IPS-18a (cell line): ENCODE results near the gene GPR22.

Experiments
- H3K27ac ChIP-seq: one replicate; pipeline ENCODE4 v1.5.1; 2013; ENCODE audit warnings: low read length
- H3K27me3 ChIP-seq: one replicate; pipeline ENCODE4 v1.6.1; 2013; ENCODE audit warnings: mild to moderate bottlenecking, low read length; ENCODE audit not compliant: control insufficient read depth, insufficient read depth
- H3K36me3 ChIP-seq: one replicate; pipeline ENCODE4 v1.6.1; 2013; ENCODE audit warnings: low read depth, low read length; ENCODE audit not compliant: control insufficient read depth
- H3K4me1 ChIP-seq: one replicate; pipeline ENCODE4 v1.6.1; 2013; ENCODE audit warnings: low read depth, low read length; ENCODE audit not compliant: control insufficient read depth
- H3K4me3 ChIP-seq: one replicate; pipeline ENCODE4 v1.5.1; 2013; ENCODE audit warnings: low read length
- H3K9ac ChIP-seq: one replicate; pipeline ENCODE4 v1.6.1; 2013; ENCODE audit warnings: mild to moderate bottlenecking, low read length, moderate library complexity
- H3K9me3 ChIP-seq: one replicate; pipeline ENCODE4 v1.6.1; 2013; ENCODE audit warnings: low read depth, low read length; ENCODE audit not compliant: control insufficient read depth

The GPR22 gene

DNA sequence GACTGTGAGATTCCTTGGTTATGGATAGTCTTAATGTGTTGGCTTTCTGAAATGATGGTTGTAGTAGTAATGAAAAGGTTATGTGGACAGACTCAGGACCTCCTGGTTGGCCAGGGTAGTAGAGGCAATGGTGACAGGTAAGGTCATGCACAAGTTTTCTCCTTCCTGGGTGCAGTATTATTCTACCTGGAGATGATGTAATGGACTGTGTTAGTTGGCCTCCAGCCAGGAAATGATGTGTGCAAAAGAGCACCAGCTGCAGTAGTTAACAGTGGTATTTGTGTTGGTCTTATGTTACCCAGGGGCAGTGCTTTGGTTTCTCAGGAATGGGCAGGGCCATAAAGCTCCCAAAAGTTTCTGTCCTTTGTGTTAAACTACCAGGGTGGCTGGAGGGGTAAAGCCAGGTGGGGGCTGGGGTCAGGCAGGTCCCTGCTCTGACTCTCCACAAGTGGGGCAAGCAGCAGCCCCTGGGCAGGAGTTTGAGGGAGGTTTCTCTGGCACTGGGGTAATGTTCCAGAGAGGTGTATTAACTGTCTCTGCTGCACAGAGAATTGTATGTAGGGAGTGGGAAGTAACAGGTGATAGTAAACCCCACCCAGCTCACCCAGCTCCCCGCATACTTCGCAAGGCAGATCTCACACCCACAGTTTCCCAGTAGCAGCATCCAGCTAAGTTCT is 36.3 kb downstream of the GPR22 start:
- no peaks in the 10 kb centered on the region for H3K36me3 ChIP-seq
- H3K4me1 ChIP-seq: no peaks in the 10 kb centered on the region
- H3K27ac ChIP-seq: no peak overlapping the region
- no peaks in the 10 kb centered on the region for H3K9me3 ChIP-seq
- H3K27me3 ChIP-seq: no peaks in the 10 kb centered on the region
- no peak overlapping the region for H3K9ac ChIP-seq
- H3K4me3 ChIP-seq: no peak overlapping the region

- Histone ChIP-seq H3K36me3 (no peaks in the 10 kb centered on the region), H3K27ac (no peak overlapping the region), H3K4me1 (no peaks in the 10 kb centered on the region), H3K4me3 (no peak overlapping the region), H3K27me3 (no peaks in the 10 kb centered on the region), H3K9me3 (no peaks in the 10 kb centered on the region), H3K9ac (no peak overlapping the region)
Measured at GRCh38 chr7:107506674-107507339, 37.0 kb downstream of the GPR22 start.
